ENCODE measurements around the gene BICD1.

- TF ChIP-seq CTCF (IDR thresholded peaks at IDR 0.05; ENCODE audit: extremely low read depth in 1 of 2, insufficient read depth in 1 of 2, low read depth in 1 of 2, low read length in 2 of 2) (no peak), POLR2AphosphoS5 (IDR thresholded peaks at IDR 0.05; ENCODE audit: insufficient read depth, low read depth, low read length) (no peak)
Observed at GRCh38 chr12:32211066-32211899, 104.6 kb downstream of the BICD1 start.
